Endothelial cell of umbilical vein (primary cell): ENCODE data around the gene LCTL. TPM values are rescaled to one million over a fixed set of nuclear protein-coding genes. Genes with fewer than 3 reads are reported as not detected.

Source experiments
- BruUV-seq: library from RNA; stranded (reverse); fragments of 400-500 nt; replicated peaks from 2 replicates; lab custom pipeline; 2021; lab: Mats Ljungman, UMichigan
- CTCF ChIA-PET: fragments of 300-600, 350-600 bp; sonication (Branson Sonifier 250); formaldehyde crosslinking; loops from one replicate; lab custom pipeline; 2021; ENCODE audit warnings: antibody characterized with exemption, inconsistent platforms; lab: Charles Lee
- POLR2A ChIA-PET: fragments of 300-600, 350-600 bp; sonication (Branson Sonifier 250); formaldehyde crosslinking; loops from one replicate; lab custom pipeline; 2021; ENCODE audit warnings: antibody characterized with exemption, inconsistent platforms; lab: Charles Lee
- DNase-seq: peaks from one replicate; pipeline ENCODE4 v3.0.0-alpha.2; 2011; ENCODE audit warnings: low read depth, low spot score
- FAIRE-seq: peaks from 2 replicates; lab custom pipeline; 2011; peaks lifted over from hg19 to GRCh38; lab: Jason Lieb, UNC
- H2AFZ ChIP-seq: 2 replicates; pipeline ENCODE4 v1.6.0; 2012; ENCODE audit warnings: low read depth, low read length, control low read depth, inconsistent platforms
- H3K27ac ChIP-seq: 2 replicates; pipeline ENCODE4 v1.5.1; 2011; ENCODE audit warnings: low read depth, mild to moderate bottlenecking, control low read depth, low read length, moderate library complexity; ENCODE audit not compliant: insufficient read depth
- H3K27me3 ChIP-seq, 2 experiments: 2 replicates each; pipeline versions ENCODE4 v1.6.0 to v1.6.1; 2011; ENCODE audit warnings: low read length in 2 of 2, mixed read lengths in 1 of 2; ENCODE audit not compliant: control insufficient read depth in 2 of 2, insufficient read depth in 2 of 2
- H3K36me3 ChIP-seq, 2 experiments: 2 replicates in 1 of 2; 3 replicates in 1 of 2; pipeline ENCODE4 v1.5.1; 2011; ENCODE audit warnings: low read length in 2 of 2, mild to moderate bottlenecking in 1 of 2, moderate library complexity in 1 of 2; ENCODE audit not compliant: control insufficient read depth in 2 of 2, insufficient read depth in 2 of 2; ENCODE audit errors: extremely low read depth in 1 of 2
- H3K4me1 ChIP-seq: 3 replicates; pipeline ENCODE4 v1.5.1; 2011; ENCODE audit warnings: mild to moderate bottlenecking, low read length; ENCODE audit not compliant: control insufficient read depth, insufficient read depth; ENCODE audit errors: extremely low read depth
- H3K4me2 ChIP-seq: 2 replicates; pipeline ENCODE4 v1.6.1; 2011; ENCODE audit warnings: low read length, control low read depth, mixed read lengths; ENCODE audit not compliant: insufficient read depth
- H3K4me3 ChIP-seq, 3 experiments: fragments of 200-600 bp in 1 of 3; sonication (generic), shearing (Covaris generic) in 1 of 3; replicated peaks in 1 of 3; 2 replicates each; pipeline ENCODE4 v1.5.1; 2011 to 2016; ENCODE audit warnings: control low read depth in 3 of 3, low read length in 3 of 3, mild to moderate bottlenecking in 2 of 3, inconsistent platforms in 1 of 3, low read depth in 1 of 3, moderate library complexity in 1 of 3; ENCODE audit not compliant: insufficient read depth in 1 of 3
- H3K79me2 ChIP-seq: 2 replicates; pipeline ENCODE4 v1.6.0; 2012; ENCODE audit warnings: low read length, inconsistent platforms; ENCODE audit not compliant: control insufficient read depth, insufficient read depth
- H3K9ac ChIP-seq: replicated peaks from 2 replicates; pipeline ENCODE3; 2011; ENCODE audit warnings: low read length, control low read depth; ENCODE audit not compliant: insufficient read depth; ENCODE audit errors: extremely low read depth
- H3K9me1 ChIP-seq: replicated peaks from 3 replicates; pipeline ENCODE4 v1.6.0; 2011; ENCODE audit warnings: mild to moderate bottlenecking, low read length; ENCODE audit not compliant: control insufficient read depth, insufficient read depth; ENCODE audit errors: extremely low read depth
- H3K9me3 ChIP-seq: replicated peaks from 2 replicates; pipeline ENCODE4 v1.5.1; 2012; ENCODE audit warnings: low read length, inconsistent platforms; ENCODE audit not compliant: control insufficient read depth, insufficient read depth
- H4K20me1 ChIP-seq: replicated peaks from 2 replicates; pipeline ENCODE3; 2011; ENCODE audit warnings: mild to moderate bottlenecking, low read length; ENCODE audit not compliant: control insufficient read depth, insufficient read depth; ENCODE audit errors: extremely low read depth
- EZH2 ChIP-seq: IDR thresholded peaks from 2 replicates; pipeline ENCODE4 v1.6.1; 2012; ENCODE audit warnings: borderline replicate concordance, low read depth, mild to moderate bottlenecking, moderate library complexity, low read length, inconsistent platforms; ENCODE audit not compliant: severe bottlenecking
- FOS ChIP-seq: IDR thresholded peaks from 2 replicates; pipeline ENCODE4 v1.6.1; 2011; ENCODE audit warnings: mild to moderate bottlenecking, low read length, moderate library complexity, borderline replicate concordance; ENCODE audit not compliant: insufficient read depth
- GATA2 ChIP-seq: IDR thresholded peaks from 2 replicates; pipeline ENCODE4 v1.7.0; 2011; ENCODE audit warnings: low read depth, mild to moderate bottlenecking, moderate library complexity, mixed read lengths, low read length; ENCODE audit not compliant: insufficient read length, insufficient read depth
- JUN ChIP-seq: IDR thresholded peaks from 2 replicates; pipeline ENCODE4 v1.6.1; 2011; ENCODE audit warnings: borderline replicate concordance, low read depth; ENCODE audit not compliant: insufficient read length, insufficient read depth
- MYC ChIP-seq: IDR thresholded peaks from one replicate; pipeline ENCODE4 v1.6.1; 2011; ENCODE audit warnings: mild to moderate bottlenecking, low read depth, low read length
- POLR2A ChIP-seq: IDR thresholded peaks from 2 replicates; pipeline ENCODE4 v1.6.1; 2012; ENCODE audit warnings: low read depth, mild to moderate bottlenecking, control low read depth, low read length
- POLR2AphosphoS5 ChIP-seq: IDR thresholded peaks from 2 replicates; pipeline ENCODE4 v1.6.1; 2012; ENCODE audit warnings: low read depth, mild to moderate bottlenecking, control low read depth, low read length, moderate library complexity; ENCODE audit not compliant: insufficient read depth
- dilution Hi-C: fragments of 300-500 bp; cut with MboI; formaldehyde crosslinking; loops from one replicate; pipeline ENCODE4 v1.15.0; 2019; ENCODE audit warnings: low sequenced_read_pairs; ENCODE audit not compliant: extremely low pct_ligation_motif_present
- intact Hi-C: fragments of 100-400 bp; cut with micrococcal nuclease; formaldehyde crosslinking; loops from one replicate; pipeline ENCODE4 v1.10.0; 2022
- polyA plus RNA-seq, 4 experiments: library from polyadenylated mRNA; depleted of rRNA in 3 of 4; stranded (reverse) in 3 of 4; unstranded in 1 of 4; fragments of >200 nt; gene quantifications; 2 replicates each; pipeline versions ENCODE4 v1.2.1 to v1.2.3, GENCODE V29; 2011 to 2012; ENCODE audit warnings: missing spikeins in 1 of 4
- total RNA-seq: library from RNA; stranded (reverse); gene quantifications from 2 replicates; pipeline ENCODE4 v1.2.3, GENCODE V29; 2021
- TF ChIP-seq, protein P1 (sequence below): IDR thresholded peaks from 2 replicates; pipeline ENCODE4 v1.6.1; 2011; ENCODE audit not compliant: insufficient read depth, insufficient read length
- TF ChIP-seq, protein P2 (sequence below), 2 donors: IDR thresholded peaks; 1 replicate in 1 of 2; 2 replicates in 1 of 2; pipeline ENCODE4 v1.5.1; 2011; ENCODE audit warnings: low read length in 2 of 2, mild to moderate bottlenecking in 2 of 2, moderate library complexity in 2 of 2, control low read depth in 1 of 2, inconsistent platforms in 1 of 2, low read depth in 1 of 2; ENCODE audit not compliant: insufficient read depth in 1 of 2; ENCODE audit errors: extremely low read depth in 1 of 2

LCTL gene
- total and polyA plus RNA-seq, 2 donors (not counting 3 experiments of a cell fraction or from before 2014, with no cell fraction given): 0.04 TPM; not detected in 1

DNA sequence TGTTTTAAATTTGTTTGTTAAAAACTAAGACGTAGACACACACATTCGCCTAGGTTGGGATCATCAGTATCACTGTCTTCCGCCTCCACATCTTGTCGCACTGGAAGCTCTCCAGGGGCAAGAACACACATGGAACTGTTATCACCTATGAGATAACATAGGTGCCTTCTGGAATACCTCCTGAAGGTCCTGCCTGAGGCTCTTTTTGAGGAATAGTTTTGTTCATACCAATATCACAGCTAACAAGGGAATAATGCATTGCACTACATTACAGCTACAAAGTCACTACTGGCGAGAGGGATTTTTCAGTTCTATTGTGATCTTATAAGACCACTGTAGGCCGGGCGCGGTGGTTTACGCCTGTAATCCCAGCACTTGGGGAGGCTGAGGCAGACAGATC, 30.7 kb downstream of the LCTL start:
- Histone ChIP-seq H3K36me3 (peaks cover 2 to 12% of the 10 kb centered on the region in 2 experiments), H3K27me3 (no peaks in the 10 kb centered on the region), H3K4me2 (no peak overlapping the region), H3K9me1 (no peaks in the 10 kb centered on the region), H4K20me1 (no peaks in the 10 kb centered on the region), H3K27ac (no peak overlapping the region), H3K4me1 (no peaks in the 10 kb centered on the region), H3K79me2 (no peaks in the 10 kb centered on the region), H3K9me3 (no peaks in the 10 kb centered on the region), H3K4me3 (no peak overlapping the region), H2AFZ (no peak overlapping the region), H3K9ac (no peak overlapping the region)
- BruUV-seq: no TSS peak
- intact Hi-C loops (no loop called here), dilution Hi-C loops (no loop called here)
- CTCF ChIA-PET: interaction anchor here (1.0 kb wide), 1 partner anchor 37 kb away, joined by 3 read pairs; no protein-coding TSS in a partner anchor
- POLR2A ChIA-PET: interaction anchor here (0.7 kb wide), 1 partner anchor 180 kb away, joined by 3 read pairs; no protein-coding TSS in a partner anchor
- DNase-seq: no peak
- FAIRE-seq: no peak
- TF ChIP-seq FOS: no peak
- no peak for TF ChIP-seq POLR2AphosphoS5
- TF ChIP-seq, protein P1, sequence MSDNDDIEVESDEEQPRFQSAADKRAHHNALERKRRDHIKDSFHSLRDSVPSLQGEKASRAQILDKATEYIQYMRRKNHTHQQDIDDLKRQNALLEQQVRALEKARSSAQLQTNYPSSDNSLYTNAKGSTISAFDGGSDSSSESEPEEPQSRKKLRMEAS: no peak
- TF ChIP-seq, protein P2, sequence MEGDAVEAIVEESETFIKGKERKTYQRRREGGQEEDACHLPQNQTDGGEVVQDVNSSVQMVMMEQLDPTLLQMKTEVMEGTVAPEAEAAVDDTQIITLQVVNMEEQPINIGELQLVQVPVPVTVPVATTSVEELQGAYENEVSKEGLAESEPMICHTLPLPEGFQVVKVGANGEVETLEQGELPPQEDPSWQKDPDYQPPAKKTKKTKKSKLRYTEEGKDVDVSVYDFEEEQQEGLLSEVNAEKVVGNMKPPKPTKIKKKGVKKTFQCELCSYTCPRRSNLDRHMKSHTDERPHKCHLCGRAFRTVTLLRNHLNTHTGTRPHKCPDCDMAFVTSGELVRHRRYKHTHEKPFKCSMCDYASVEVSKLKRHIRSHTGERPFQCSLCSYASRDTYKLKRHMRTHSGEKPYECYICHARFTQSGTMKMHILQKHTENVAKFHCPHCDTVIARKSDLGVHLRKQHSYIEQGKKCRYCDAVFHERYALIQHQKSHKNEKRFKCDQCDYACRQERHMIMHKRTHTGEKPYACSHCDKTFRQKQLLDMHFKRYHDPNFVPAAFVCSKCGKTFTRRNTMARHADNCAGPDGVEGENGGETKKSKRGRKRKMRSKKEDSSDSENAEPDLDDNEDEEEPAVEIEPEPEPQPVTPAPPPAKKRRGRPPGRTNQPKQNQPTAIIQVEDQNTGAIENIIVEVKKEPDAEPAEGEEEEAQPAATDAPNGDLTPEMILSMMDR (IDR thresholded peaks at IDR 0.05; ENCODE audit: extremely low read depth in 1 of 2, insufficient read depth in 1 of 2, low read depth in 1 of 2, low read length in 2 of 2): no peak
- no peak for TF ChIP-seq POLR2A
- no peak for TF ChIP-seq GATA2
- no peak for TF ChIP-seq MYC
- TF ChIP-seq EZH2: no peak
- TF ChIP-seq JUN: no peak
